Gastroesophageal sphincter (tissue), 3 donors: Measurements from ENCODE around the gene NCF4.

Experiments
- CTCF ChIP-seq, 4 experiments: fragments of 200-600 bp in 2 of 4; fragments of 450-650 bp in 2 of 4; sonication (generic) in 1 of 4; IDR thresholded peaks; one replicate each; pipeline ENCODE4 v1.5.1; 2017 to 2019; ENCODE audit warnings: antibody characterized with exemption in 4 of 4, mild to moderate bottlenecking in 2 of 4, moderate library complexity in 2 of 4
- POLR2A ChIP-seq, 2 donors: fragments of 450-650 bp; IDR thresholded peaks; one replicate each; pipeline ENCODE4 v1.6.1; 2017; ENCODE audit warnings: antibody characterized with exemption in 2 of 2, mild to moderate bottlenecking in 2 of 2, moderate library complexity in 1 of 2
- POLR2AphosphoS5 ChIP-seq: sonication (generic); formaldehyde crosslinking; IDR thresholded peaks from one replicate; pipeline ENCODE4 v1.6.1; 2017; ENCODE audit warnings: antibody characterized with exemption

- TF ChIP-seq CTCF (IDR thresholded peaks at IDR 0.05) (no peak), POLR2AphosphoS5 (no peak), POLR2A (IDR thresholded peaks at IDR 0.05) (no peak)
Measured at GRCh38 chr22:36884349-36885158, 23.7 kb downstream of the NCF4 start.
